IMR-90 (cell line): ENCODE data around the gene RSRC1. TPM values are rescaled to one million over a fixed set of nuclear protein-coding genes. Genes with fewer than 3 reads are reported as not detected.

Experiments
- ATAC-seq: fragments of 200-7000 bp; cut with Tn5 transposase; 2 replicates; pipeline ENCODE4 v1.9.1; 2020; ENCODE audit warnings: low read depth, mild to moderate bottlenecking, moderate library complexity
- BruUV-seq: library from RNA; stranded (reverse); fragments of 400-500 nt; replicated peaks from 2 replicates; lab custom pipeline; 2021; lab: Mats Ljungman, UMichigan
- CTCF ChIA-PET: fragments of 300-600 bp; formaldehyde crosslinking; extraction: SDS; loops from one replicate; lab custom pipeline; 2021; ENCODE audit warnings: antibody characterized with exemption; lab: Yijun Ruan, JAX
- POLR2A ChIA-PET: fragments of 300-600 bp; sonication (Branson Sonifier 250); formaldehyde crosslinking; loops from one replicate; lab custom pipeline; 2022; ENCODE audit warnings: antibody characterized with exemption; ENCODE audit not compliant: unreplicated experiment; lab: Charles Lee
- DNase-seq: peaks from one replicate; pipeline ENCODE4 v3.0.0; 2013
- H2AFZ ChIP-seq: replicated peaks from 2 replicates; pipeline ENCODE3; 2013; ENCODE audit warnings: low read length, mild to moderate bottlenecking; ENCODE audit not compliant: poor library complexity
- H2AK5ac ChIP-seq: 2 replicates; pipeline ENCODE4 v1.6.1; 2013; ENCODE audit warnings: low read depth, low read length, inconsistent platforms
- H2AK9ac ChIP-seq: replicated peaks from 2 replicates; pipeline ENCODE3; 2013; ENCODE audit warnings: mild to moderate bottlenecking, low read depth, low read length, moderate library complexity; ENCODE audit not compliant: poor library complexity
- H2BK120ac ChIP-seq: 2 replicates; pipeline ENCODE4 v1.6.1; 2013; ENCODE audit warnings: low read depth, low read length, inconsistent platforms
- H2BK15ac ChIP-seq: 3 replicates; pipeline ENCODE4 v1.6.1; 2013; ENCODE audit warnings: low read depth, low read length, inconsistent platforms
- H2BK20ac ChIP-seq: 2 replicates; pipeline ENCODE4 v1.6.1; 2013; ENCODE audit warnings: low read depth, mild to moderate bottlenecking, inconsistent platforms, low read length, moderate library complexity
- H2BK5ac ChIP-seq: 2 replicates; pipeline ENCODE4 v1.6.1; 2013; ENCODE audit warnings: mild to moderate bottlenecking, low read depth, low read length, inconsistent platforms; ENCODE audit not compliant: poor library complexity, severe bottlenecking
- H3K14ac ChIP-seq: replicated peaks from 2 replicates; pipeline ENCODE4 v1.6.1; 2013; ENCODE audit warnings: low read depth, low read length, inconsistent platforms
- H3K18ac ChIP-seq: 2 replicates; pipeline ENCODE4 v1.6.1; 2013; ENCODE audit warnings: low read depth, low read length, control low read depth
- H3K23ac ChIP-seq: 2 replicates; pipeline ENCODE4 v1.6.1; 2013; ENCODE audit warnings: low read depth, low read length, inconsistent platforms
- H3K27ac ChIP-seq: 2 replicates; pipeline ENCODE4 v1.5.1; 2013; ENCODE audit warnings: mild to moderate bottlenecking, control low read depth, low read length; ENCODE audit not compliant: insufficient read depth
- H3K27me3 ChIP-seq: 2 replicates; pipeline ENCODE4 v1.6.1; 2013; ENCODE audit warnings: low read length; ENCODE audit not compliant: control insufficient read depth, insufficient read depth
- H3K36me3 ChIP-seq: 2 replicates; pipeline ENCODE4 v1.6.1; 2013; ENCODE audit warnings: low read length, mixed read lengths; ENCODE audit not compliant: control insufficient read depth, insufficient read depth
- H3K4ac ChIP-seq: 2 replicates; pipeline ENCODE4 v1.6.1; 2013; ENCODE audit warnings: low read depth, low read length, inconsistent platforms
- H3K4me1 ChIP-seq: 2 replicates; pipeline ENCODE4 v1.6.1; 2013; ENCODE audit warnings: low read length, mixed read lengths; ENCODE audit not compliant: control insufficient read depth, insufficient read depth
- H3K4me2 ChIP-seq: 2 replicates; pipeline ENCODE4 v1.6.1; 2013; ENCODE audit warnings: low read depth, mild to moderate bottlenecking, control low read depth, low read length, moderate library complexity
- H3K4me3 ChIP-seq: 2 replicates; pipeline ENCODE4 v1.5.1; 2013; ENCODE audit warnings: low read depth, mild to moderate bottlenecking, control low read depth, low read length, moderate library complexity; ENCODE audit not compliant: insufficient read depth
- H3K56ac ChIP-seq: 2 replicates; pipeline ENCODE4 v1.6.1; 2013; ENCODE audit warnings: low read length, inconsistent platforms; ENCODE audit not compliant: insufficient read depth; ENCODE audit errors: extremely low read depth
- H3K79me1 ChIP-seq, 2 experiments: 2 replicates each; pipeline ENCODE4 v1.6.1; 2013; ENCODE audit warnings: low read length in 2 of 2, inconsistent platforms in 1 of 2, low read depth in 1 of 2
- H3K9ac ChIP-seq: 2 replicates; pipeline ENCODE4 v1.6.1; 2013; ENCODE audit warnings: low read depth, low read length, control low read depth
- H3K9me1 ChIP-seq: 2 replicates; pipeline ENCODE4 v1.6.1; 2013; ENCODE audit warnings: low read length, inconsistent platforms; ENCODE audit not compliant: insufficient read depth
- H3K9me3 ChIP-seq: 2 replicates; pipeline ENCODE4 v1.6.1; 2013; ENCODE audit warnings: low read length; ENCODE audit not compliant: control insufficient read depth, insufficient read depth
- H4K20me1 ChIP-seq: 2 replicates; pipeline ENCODE4 v1.6.1; 2013; ENCODE audit warnings: low read length, inconsistent platforms; ENCODE audit not compliant: insufficient read depth
- H4K5ac ChIP-seq: 2 replicates; pipeline ENCODE4 v1.6.1; 2013; ENCODE audit warnings: mild to moderate bottlenecking, low read depth, low read length, control low read depth
- H4K8ac ChIP-seq, 2 experiments: 2 replicates each; pipeline ENCODE4 v1.6.1; 2013; ENCODE audit warnings: low read depth in 2 of 2, low read length in 2 of 2, control low read depth in 1 of 2, inconsistent platforms in 1 of 2
- H4K91ac ChIP-seq: 2 replicates; pipeline ENCODE4 v1.6.1; 2013; ENCODE audit warnings: low read depth, low read length, inconsistent platforms; ENCODE audit not compliant: insufficient read depth
- BHLHE40 ChIP-seq: fragments of 150-350 bp; IDR thresholded peaks from 2 replicates; pipeline ENCODE4 v1.6.1; 2016; ENCODE audit warnings: mild to moderate bottlenecking, low read depth, low read length
- CEBPB ChIP-seq: IDR thresholded peaks from 2 replicates; pipeline ENCODE4 v1.6.1; 2012; ENCODE audit warnings: low read depth, low read length, improper control_type of control experiment
- CHD1 ChIP-seq: IDR thresholded peaks from 2 replicates; pipeline ENCODE4 v1.6.1; 2012; ENCODE audit warnings: low read depth, low read length, improper control_type of control experiment
- CTCF ChIP-seq: conservative IDR thresholded peaks from 2 replicates; pipeline ENCODE4 v1.5.1; 2012; ENCODE audit warnings: mild to moderate bottlenecking, low read depth, low read length, improper control_type of control experiment
- ELK1 ChIP-seq: fragments of 150-350 bp; IDR thresholded peaks from 2 replicates; pipeline ENCODE4 v1.6.1; 2016; ENCODE audit warnings: low read depth, mild to moderate bottlenecking, low read length, moderate library complexity, borderline replicate concordance
- FOS ChIP-seq: fragments of 150-350 bp; IDR thresholded peaks from 2 replicates; pipeline ENCODE4 v1.6.1; 2016; ENCODE audit warnings: low read depth, low read length
- MAFK ChIP-seq: IDR thresholded peaks from 2 replicates; pipeline ENCODE4 v1.6.1; 2012; ENCODE audit warnings: low read depth, low read length, improper control_type of control experiment
- MAZ ChIP-seq: IDR thresholded peaks from 2 replicates; pipeline ENCODE4 v1.6.1; 2012; ENCODE audit warnings: low read depth, mild to moderate bottlenecking, low read length, improper control_type of control experiment, moderate library complexity, borderline replicate concordance
- MXI1 ChIP-seq: IDR thresholded peaks from 2 replicates; pipeline ENCODE4 v1.6.1; 2012; ENCODE audit warnings: low read depth, mild to moderate bottlenecking, low read length, moderate library complexity, borderline replicate concordance
- NFE2L2 ChIP-seq: fragments of 150-350 bp; IDR thresholded peaks from 2 replicates; pipeline ENCODE4 v1.6.1; 2016; ENCODE audit warnings: low read depth, mild to moderate bottlenecking, low read length
- POLR2A ChIP-seq: IDR thresholded peaks from 2 replicates; pipeline ENCODE4 v1.6.1; 2012; ENCODE audit warnings: mild to moderate bottlenecking, low read depth, low read length
- RAD21 ChIP-seq: IDR thresholded peaks from 2 replicates; pipeline ENCODE4 v1.6.1; 2012; ENCODE audit warnings: low read length, improper control_type of control experiment
- RCOR1 ChIP-seq: IDR thresholded peaks from 2 replicates; pipeline ENCODE4 v1.6.1; 2012; ENCODE audit warnings: mild to moderate bottlenecking, low read length, improper control_type of control experiment; ENCODE audit not compliant: insufficient replicate concordance
- RFX5 ChIP-seq: IDR thresholded peaks from 2 replicates; pipeline ENCODE4 v1.8.0; 2012; ENCODE audit warnings: low read depth, mild to moderate bottlenecking, low read length, moderate library complexity
- SMC3 ChIP-seq: fragments of 150-350 bp; IDR thresholded peaks from 2 replicates; pipeline ENCODE4 v1.6.1; 2016; ENCODE audit warnings: low read depth, mild to moderate bottlenecking, antibody characterized with exemption, low read length, moderate library complexity
- USF2 ChIP-seq: fragments of 150-350 bp; IDR thresholded peaks from 2 replicates; pipeline ENCODE4 v1.6.1; 2017; ENCODE audit warnings: mild to moderate bottlenecking, antibody characterized with exemption, low read length, low read depth
- WGBS, 2 experiments: methylation state at CpG; one replicate each; pipeline versions ENCODE4 v1.1.5 to v1.1.7; 2013; ENCODE audit warnings: missing lambda C conversion rate in 2 of 2; ENCODE audit not compliant: insufficient read length in 1 of 2; ENCODE audit errors: extremely low coverage in 2 of 2; 5-methylcytosine and 5-hydroxymethylcytosine counted together
- dilution Hi-C: fragments of 300-500 bp; cut with HindIII; formaldehyde crosslinking; loops from one replicate; pipeline ENCODE4 v1.14.3; 2018; ENCODE audit warnings: low sequenced_read_pairs; ENCODE audit not compliant: unreplicated experiment
- in situ Hi-C: fragments of 300-500 bp; cut with MboI; formaldehyde crosslinking; loops from 3 replicates; pipeline ENCODE4 v1.14.3; 2019; ENCODE audit warnings: low sequenced_read_pairs, inconsistent platforms, mixed read lengths
- intact Hi-C: fragments of 100-400 bp; cut with micrococcal nuclease; formaldehyde crosslinking; loops from 2 replicates; pipeline ENCODE4 v1.10.0; 2022
- polyA plus RNA-seq, 3 experiments: library from polyadenylated mRNA; depleted of rRNA; stranded (reverse); fragments of >200 nt; gene quantifications; 2 replicates each; pipeline ENCODE4 v1.2.3, GENCODE V29; 2012; ENCODE audit warnings: low replicate concordance in 1 of 3
- total RNA-seq: library from RNA; depleted of rRNA; stranded (reverse); fragments of >200 nt; gene quantifications from 2 replicates; pipeline ENCODE4 v1.2.3, GENCODE V29; 2012

RSRC1 gene
- total and polyA plus RNA-seq, 2 of the 4 experiments (the other 2 are of a cell fraction): 3.8 to 41.8 TPM

- TF ChIP-seq RFX5 (no peak), SMC3 (no peak), CTCF (no peak), MAZ (no peak), FOS (no peak), BHLHE40 (no peak), RAD21 (no peak), CHD1 (no peak), POLR2A (no peak), ELK1 (no peak), NFE2L2 (no peak), MAFK (no peak), USF2 (no peak), CEBPB (no peak), MXI1 (no peak), RCOR1 (no peak)
Observed at GRCh38 chr3:158166223-158166622, 56.3 kb downstream of the RSRC1 start.

More at GRCh38 chr3:158166223-158166622, 56.3 kb downstream of the RSRC1 start:
- Histone ChIP-seq H2BK15ac (no peak overlapping the region), H3K18ac (no peak overlapping the region), H3K4ac (no peak overlapping the region), H4K20me1 (peaks cover 8% of the 10 kb centered on the region; the same call in 1 of the 2 replicates), H2AK5ac (no peak overlapping the region), H3K27ac (no peak overlapping the region), H4K91ac (no peak overlapping the region), H3K9ac (no peak overlapping the region), H2AK9ac (no peak overlapping the region), H3K79me1 (peaks cover 0 to 9% of the 10 kb centered on the region in 2 experiments; a peak in 1 of 4 replicates), H4K8ac (no peak overlapping the region), H2AFZ (no peak overlapping the region), H3K9me3 (no peaks in the 10 kb centered on the region), H3K9me1 (peaks cover 3% of the 10 kb centered on the region), H2BK20ac (no peak overlapping the region), H3K23ac (no peak overlapping the region), H3K4me1 (peaks cover 3% of the 10 kb centered on the region), H3K56ac (no peak overlapping the region), H2BK120ac (no peak overlapping the region), H3K27me3 (peaks cover 1% of the 10 kb centered on the region; the same call in 1 of the 2 replicates), H3K4me2 (no peak overlapping the region), H3K36me3 (no peaks in the 10 kb centered on the region), H3K14ac (no peak overlapping the region), H3K4me3 (no peak overlapping the region), H4K5ac (no peak overlapping the region), H2BK5ac (no peak overlapping the region)
- ATAC-seq (no peak), DNase-seq (no peak)
- in situ Hi-C loops: no loop called here
- dilution Hi-C loops: no loop called here
- BruUV-seq: no TSS peak
- intact Hi-C loops: no loop called here
- ChIA-PET POLR2A (no interaction called here), CTCF (no interaction called here)
- WGBS, 2 experiments: no CpG with 5 or more reads among the region's 2 CpGs
